Fibroblast of the aortic adventitia (primary cell): Measurements from ENCODE around the gene NUP88. TPM values are rescaled to one million over a fixed set of nuclear protein-coding genes. Genes with fewer than 3 reads are reported as not detected.

ENCODE experiments used
- DNase-seq: peaks from one replicate; pipeline ENCODE4 v3.0.0-alpha.2; 2010; ENCODE audit warnings: low read depth
- H3K4me3 ChIP-seq: 2 replicates; pipeline ENCODE4 v1.5.1; 2011; ENCODE audit warnings: low read depth, mild to moderate bottlenecking, control low read depth, low read length, moderate library complexity
- total RNA-seq: library from RNA; depleted of rRNA; stranded (reverse); fragments of >200 nt; gene quantifications from 2 replicates; pipeline ENCODE4 v1.2.3, GENCODE V29; 2012; ENCODE audit warnings: low replicate concordance
- TF ChIP-seq, protein P1 (sequence below): IDR thresholded peaks from 2 replicates; pipeline ENCODE4 v1.5.1; 2011; ENCODE audit warnings: mild to moderate bottlenecking, low read length, control low read depth, inconsistent platforms; ENCODE audit not compliant: insufficient read depth

The NUP88 gene
- total RNA-seq, 1 donor = 106 TPM

DNA sequence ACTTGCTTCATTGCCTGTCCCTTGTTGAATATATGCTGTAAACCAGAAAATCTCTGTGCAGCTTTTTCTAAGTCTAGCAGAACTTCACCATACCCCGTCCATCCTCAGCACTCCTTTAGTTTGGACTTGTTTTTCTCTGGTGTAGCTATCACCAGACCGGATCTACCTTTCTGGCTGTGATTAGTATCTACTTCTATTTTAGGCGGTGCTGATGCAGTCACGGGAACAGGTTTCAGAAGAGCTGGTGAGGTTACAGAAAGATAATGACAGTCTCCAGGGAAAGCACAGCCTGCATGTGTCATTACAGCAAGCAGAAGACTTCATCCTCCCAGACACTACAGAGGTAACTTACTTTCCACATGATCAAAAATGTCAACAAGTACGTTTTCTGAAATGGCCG is 46.4 kb downstream of the NUP88 start:
- no peak overlapping the region for H3K4me3 ChIP-seq
- DNase-seq = no peak
- TF ChIP-seq, protein P1, sequence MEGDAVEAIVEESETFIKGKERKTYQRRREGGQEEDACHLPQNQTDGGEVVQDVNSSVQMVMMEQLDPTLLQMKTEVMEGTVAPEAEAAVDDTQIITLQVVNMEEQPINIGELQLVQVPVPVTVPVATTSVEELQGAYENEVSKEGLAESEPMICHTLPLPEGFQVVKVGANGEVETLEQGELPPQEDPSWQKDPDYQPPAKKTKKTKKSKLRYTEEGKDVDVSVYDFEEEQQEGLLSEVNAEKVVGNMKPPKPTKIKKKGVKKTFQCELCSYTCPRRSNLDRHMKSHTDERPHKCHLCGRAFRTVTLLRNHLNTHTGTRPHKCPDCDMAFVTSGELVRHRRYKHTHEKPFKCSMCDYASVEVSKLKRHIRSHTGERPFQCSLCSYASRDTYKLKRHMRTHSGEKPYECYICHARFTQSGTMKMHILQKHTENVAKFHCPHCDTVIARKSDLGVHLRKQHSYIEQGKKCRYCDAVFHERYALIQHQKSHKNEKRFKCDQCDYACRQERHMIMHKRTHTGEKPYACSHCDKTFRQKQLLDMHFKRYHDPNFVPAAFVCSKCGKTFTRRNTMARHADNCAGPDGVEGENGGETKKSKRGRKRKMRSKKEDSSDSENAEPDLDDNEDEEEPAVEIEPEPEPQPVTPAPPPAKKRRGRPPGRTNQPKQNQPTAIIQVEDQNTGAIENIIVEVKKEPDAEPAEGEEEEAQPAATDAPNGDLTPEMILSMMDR = no peak

DNA sequence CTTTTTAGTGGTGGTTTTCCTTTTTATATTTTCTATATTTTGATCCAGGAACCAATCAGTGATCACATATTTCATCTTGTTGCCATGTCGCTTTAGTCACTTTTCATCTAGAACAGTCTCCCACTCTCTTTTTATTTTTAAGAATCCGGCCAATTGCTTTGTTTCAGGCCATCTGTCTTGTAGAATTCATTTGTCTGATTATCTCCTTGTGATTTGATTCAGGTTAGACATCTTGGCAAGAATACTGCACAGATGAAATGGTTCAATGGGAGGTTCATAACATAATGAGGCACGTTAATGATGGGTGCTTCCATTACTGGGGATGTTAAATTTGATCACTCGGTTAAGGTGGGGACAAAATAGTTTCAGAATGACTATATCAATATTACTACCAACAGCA is 49.1 kb downstream of the NUP88 start:
- TF ChIP-seq, protein P1 = no peak
- H3K4me3 ChIP-seq = no peak overlapping the region
- DNase-seq = no peak

DNA sequence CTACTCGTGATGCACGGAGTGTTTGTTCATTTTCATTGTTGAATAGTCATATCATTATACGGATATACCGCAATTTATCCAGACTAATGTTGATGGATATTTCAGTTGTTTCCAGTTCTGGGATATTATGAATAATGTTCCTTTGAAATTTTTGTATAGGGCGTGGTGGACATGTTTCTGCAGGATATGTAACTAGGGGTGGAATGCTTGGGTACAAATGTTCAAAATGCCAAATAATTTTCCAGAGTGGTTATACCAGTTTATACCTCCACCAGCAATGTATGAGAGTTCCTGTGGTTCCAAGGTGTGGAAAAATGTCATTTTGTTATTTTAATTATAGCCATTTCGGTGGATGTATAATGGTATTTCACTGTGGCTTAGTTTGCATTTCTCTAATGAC is 53.6 kb downstream of the NUP88 start:
- no peak for DNase-seq
- TF ChIP-seq, protein P1 = no peak
- H3K4me3 ChIP-seq = no peak overlapping the region

DNA sequence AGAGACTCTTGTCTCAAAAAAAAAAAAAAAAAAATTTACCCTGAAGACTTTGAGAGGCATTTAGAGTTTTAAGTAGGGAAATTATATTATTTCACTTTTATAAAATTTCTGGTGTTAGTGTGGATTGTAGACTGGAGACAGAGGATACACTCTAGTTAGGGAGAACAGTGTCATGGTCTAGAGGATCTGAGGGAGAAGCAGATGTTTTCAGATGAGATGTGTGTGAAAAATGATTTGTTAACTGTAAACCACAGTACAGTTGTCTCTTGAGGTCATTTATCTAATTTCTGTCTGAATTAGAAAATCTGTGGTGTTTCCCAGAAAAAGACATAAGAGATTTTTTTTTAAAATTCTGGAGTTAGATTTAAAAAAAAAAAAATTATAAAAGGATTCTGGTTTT is 54.8 kb downstream of the NUP88 start:
- TF ChIP-seq, protein P1 = no peak
- no peak overlapping the region for H3K4me3 ChIP-seq
- no peak for DNase-seq

DNA sequence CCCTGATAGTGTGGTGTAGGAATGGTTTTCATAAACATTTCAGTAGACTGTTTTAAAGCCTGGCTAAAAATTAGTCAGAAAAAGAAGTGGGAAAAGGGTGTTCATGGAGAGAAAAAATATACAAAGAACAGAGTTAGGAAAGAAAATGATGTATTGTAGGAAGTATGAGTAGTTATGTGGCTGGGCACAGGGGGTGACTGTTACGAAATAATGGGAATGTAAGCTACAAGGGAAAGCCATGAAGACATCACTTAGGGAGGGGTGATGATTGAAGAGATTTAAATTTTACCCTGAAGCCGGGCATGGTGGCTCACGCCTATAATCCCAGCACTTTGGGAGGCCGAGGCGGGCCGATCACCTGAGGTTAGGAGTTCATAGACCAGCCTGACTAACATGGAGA is 55.3 kb downstream of the NUP88 start:
- peak; percentile 65 for DNase-seq
- TF ChIP-seq, protein P1 = no peak
- no peak overlapping the region for H3K4me3 ChIP-seq

DNA sequence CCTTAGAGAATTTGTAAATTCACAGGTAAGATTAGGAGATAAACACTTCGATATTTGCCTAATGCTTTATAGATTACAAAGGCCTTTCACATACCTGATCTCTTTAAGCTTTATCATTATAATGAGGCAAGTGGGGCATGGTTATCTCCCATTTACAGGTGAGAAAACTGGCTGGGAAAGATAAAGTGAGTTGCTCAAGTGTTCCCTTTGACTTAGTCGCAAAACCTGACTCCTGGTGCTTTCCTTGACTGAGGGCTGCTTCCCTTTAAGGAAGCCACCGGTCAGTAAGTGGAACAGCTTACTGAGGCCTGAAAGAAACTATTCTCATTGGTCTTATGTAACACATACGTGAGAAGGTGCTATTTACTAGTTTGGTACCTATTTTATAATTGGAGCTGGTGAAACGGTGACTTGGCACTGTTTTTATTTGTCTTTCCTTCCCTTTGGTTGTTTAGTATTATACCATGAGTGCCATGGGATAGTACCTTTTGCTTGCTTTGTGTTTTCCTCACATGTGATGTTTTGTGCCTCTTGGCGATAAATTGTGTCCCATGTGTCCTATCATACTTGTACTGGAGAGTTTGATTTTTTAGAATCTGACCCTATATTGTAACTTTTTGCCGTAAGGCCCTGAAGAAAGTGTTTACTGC is 57.2 kb downstream of the NUP88 start:
- TF ChIP-seq, protein P1 = no peak
- DNase-seq = no peak
- no peak overlapping the region for H3K4me3 ChIP-seq

DNA sequence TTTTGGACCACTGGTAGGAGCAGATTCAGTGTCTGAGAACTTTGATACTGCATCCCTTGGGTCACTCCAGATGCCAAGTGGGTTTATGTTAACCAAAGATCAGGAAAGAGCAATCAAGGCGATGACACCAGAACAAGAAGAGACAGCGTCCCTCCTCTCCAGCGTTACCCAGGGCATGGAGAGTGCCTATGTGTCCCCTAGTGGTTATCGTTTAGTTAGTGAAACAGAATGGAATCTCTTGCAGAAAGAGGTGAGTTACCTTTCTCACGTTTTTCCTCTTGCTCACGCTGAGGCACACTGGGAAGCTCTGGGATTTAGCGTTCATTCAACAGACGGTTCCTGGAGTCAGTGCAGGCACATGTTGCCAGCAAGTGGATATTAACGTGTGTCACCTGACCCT is 58.0 kb downstream of the NUP88 start:
- DNase-seq = no peak
- TF ChIP-seq, protein P1 = no peak
- no peak overlapping the region for H3K4me3 ChIP-seq
